AG09319 (cell line): Measurements from ENCODE around the gene ERP44.
"Not testable (repeated sequence)": the region's sequence is repeated elsewhere in the genome, so short reads cannot be mapped to it uniquely, and the experiment has no call there.

ENCODE experiments used
- DNase-seq: peaks from one replicate; pipeline ENCODE4 v3.0.0-alpha.2; 2010; ENCODE audit warnings: low read depth; ENCODE audit errors: extremely low read depth
- CTCF ChIP-seq: IDR thresholded peaks from 2 replicates; pipeline ENCODE4 v1.5.1; 2011; ENCODE audit warnings: low read depth, mild to moderate bottlenecking, inconsistent platforms, low read length, moderate library complexity

ERP44 gene

GRCh38 chr9:100072805-100073204 lies 26.0 kb downstream of the ERP44 start:
- DNase-seq, result no peak
- no peak for TF ChIP-seq CTCF

- DNase-seq, result no peak
- TF ChIP-seq CTCF, result no peak
Observed at GRCh38 chr9:100071271-100071670, 27.5 kb downstream of the ERP44 start.

DNA sequence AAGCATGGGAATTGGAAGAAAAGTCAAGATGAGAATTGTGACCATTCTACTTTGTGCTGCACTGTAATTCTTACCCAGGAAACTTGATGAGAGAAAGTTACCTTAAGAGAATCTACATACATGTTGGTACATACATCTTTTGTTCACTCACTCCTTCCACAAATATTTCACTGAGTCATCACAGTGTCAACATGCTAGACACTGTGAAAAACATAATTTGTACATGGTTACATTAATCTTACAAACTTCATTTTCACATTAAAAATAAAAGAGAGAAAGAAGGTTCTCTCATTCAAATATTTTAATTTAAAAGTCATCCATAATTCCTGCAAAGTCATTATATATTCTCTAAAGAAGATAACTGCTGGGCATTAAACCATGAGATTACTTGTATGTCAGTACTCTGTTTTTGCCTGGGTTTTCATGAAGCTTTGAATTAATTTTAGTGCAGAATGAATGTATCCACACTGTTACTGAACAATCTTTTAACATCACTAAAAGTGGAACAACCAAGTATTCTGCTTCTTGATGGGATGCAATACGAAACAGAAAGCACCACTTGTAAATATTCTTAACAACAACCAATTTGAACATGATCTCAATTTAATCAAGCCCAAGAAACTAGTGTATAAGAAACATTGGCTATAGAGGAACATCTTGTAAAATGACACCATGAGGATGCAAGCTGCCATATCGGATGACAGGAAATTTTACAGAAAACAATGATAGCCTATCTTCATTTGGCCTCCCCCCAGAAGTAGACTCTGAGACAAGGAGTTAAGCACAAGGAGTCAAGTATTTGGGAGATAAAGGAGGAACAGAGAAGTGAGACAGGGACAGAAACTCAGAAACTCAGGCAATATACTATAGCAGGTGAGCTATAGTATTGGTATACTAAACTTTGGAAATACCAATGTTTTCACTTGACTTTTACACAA lies 28.4 kb downstream of the ERP44 start:
- no peak for DNase-seq
- no peak for TF ChIP-seq CTCF

GRCh38 chr9:100069068-100069467 lies 29.7 kb downstream of the ERP44 start:
- not testable (repeated sequence) for DNase-seq

DNA sequence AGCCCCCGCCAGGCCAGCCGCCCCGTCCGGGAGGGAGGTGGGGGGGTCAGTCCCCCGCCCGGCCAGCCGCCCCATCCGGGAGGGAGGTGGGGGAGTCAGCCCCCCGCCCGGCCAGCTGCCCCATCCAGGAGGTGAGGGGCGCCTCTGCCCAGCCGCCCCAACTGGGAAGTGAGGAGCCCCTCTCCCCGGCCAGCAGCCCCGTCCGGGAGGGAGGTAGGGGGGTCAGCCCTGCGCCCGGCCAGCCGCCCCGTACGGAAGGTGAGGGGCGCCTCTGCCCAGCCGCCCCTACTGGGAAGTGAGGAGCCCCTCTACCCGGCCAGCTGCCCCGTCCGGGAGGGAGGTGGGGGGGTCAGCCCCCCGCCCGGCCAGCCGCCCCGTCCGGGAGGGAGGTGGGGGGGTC lies 30.8 kb downstream of the ERP44 start:
- not testable (repeated sequence) for DNase-seq

DNA sequence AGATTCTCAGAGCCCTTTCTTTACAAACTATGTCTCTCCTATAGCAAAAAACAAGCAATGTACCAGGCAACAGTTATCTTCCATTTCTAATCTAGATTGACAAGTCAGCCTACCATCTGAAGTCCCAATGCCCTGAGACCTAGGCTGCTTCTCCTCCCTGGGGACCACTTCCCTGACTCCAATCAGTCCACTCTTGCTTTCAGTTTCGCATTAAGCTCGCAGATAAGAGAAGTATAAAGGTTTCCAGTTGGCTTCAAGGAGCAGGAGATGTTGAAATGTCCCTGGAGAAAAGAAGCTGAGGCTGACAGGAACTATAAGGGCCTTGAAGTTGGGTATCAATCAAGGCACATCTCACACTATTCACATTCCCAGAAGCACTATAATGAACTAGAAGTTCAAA lies 32.3 kb downstream of the ERP44 start:
- TF ChIP-seq CTCF, result no peak
- peak; percentile 12 for DNase-seq

DNA sequence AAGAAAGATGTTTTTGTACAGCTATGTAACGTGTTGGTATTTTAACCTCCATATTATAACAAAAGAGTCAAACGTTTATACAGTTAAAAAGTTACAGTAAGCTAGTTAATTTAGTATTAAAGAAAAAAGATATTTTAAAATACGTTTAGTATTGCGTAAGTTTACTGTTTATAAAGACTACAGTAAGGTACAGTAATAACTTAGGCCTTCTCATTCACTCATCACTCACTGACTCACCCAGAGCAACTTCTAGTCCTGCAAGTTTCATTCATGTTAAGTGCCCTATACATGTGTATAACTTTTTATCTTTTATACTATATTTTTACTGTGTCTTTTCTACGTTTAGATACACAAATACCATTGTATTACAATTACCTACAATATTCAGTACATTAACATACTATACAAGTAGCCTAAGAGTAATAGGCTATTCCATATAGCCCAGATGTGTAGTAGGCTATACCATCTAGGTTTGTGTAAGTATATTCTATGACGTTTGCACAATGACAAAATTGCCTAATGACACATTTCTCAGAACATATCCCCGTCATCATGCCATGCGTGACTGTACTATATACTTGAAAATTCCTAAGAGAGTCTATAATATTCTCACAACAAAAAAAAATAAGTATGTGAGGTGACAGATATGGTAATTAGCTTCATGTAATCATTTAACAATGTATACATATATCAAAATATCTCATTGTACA lies 33.8 kb downstream of the ERP44 start:
- DNase-seq, result peak; percentile 16
- no peak for TF ChIP-seq CTCF

GRCh38 chr9:100063185-100063584 lies 35.6 kb downstream of the ERP44 start:
- TF ChIP-seq CTCF, result no peak
- DNase-seq, result no peak

DNA sequence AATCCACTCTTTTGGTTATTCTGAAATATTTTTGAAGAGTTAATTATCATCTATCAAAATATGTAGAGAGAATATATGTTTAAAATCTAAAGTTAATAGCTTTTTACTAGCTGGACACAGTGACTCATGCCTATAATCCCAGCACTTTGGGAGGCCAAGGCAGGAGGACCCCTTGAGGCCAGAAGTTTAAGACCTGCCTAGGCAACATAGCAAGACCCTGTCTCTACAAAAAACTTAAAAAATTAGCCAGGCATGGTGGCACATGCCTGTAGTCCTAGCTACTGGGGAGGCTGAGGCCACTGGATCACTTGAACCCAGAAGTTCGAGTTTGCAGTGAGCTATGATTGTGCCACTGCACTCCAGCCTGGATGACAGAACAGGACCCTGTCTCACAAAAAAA lies 36.1 kb downstream of the ERP44 start:
- not testable (repeated sequence) for DNase-seq
